GM23338 (cell line): ENCODE data around the gene ABL2. TPM values are rescaled to one million over a fixed set of nuclear protein-coding genes. Genes with fewer than 3 reads are reported as not detected.

Source experiments
- ATAC-seq: fragments of 200-7000 bp; cut with Tn5 transposase; 3 replicates; pipeline ENCODE4 v1.9.1; 2020
- DNase-seq: peaks from one replicate; pipeline ENCODE4 v3.0.0-alpha.2; 2015; ENCODE audit warnings: low spot score
- H2AFZ ChIP-seq: fragments of 200-600 bp; sonication (generic); 2 replicates; pipeline ENCODE4 v1.8.0; 2016; ENCODE audit warnings: antibody characterized with exemption, mild to moderate bottlenecking, moderate library complexity
- H3F3A ChIP-seq: fragments of 200-600 bp; sonication (generic); replicated peaks from 2 replicates; pipeline ENCODE4 v1.8.0; 2017; ENCODE audit warnings: antibody characterized with exemption, mixed run types, low read depth
- H3K27ac ChIP-seq: fragments of 200-600 bp; sonication (generic); 2 replicates; pipeline ENCODE4 v1.6.1; 2016; ENCODE audit warnings: low read depth
- H3K27me3 ChIP-seq: fragments of 200-600 bp; sonication (generic); 2 replicates; pipeline ENCODE4 v1.8.0; 2016; ENCODE audit warnings: mild to moderate bottlenecking, mixed run types, moderate library complexity; ENCODE audit not compliant: insufficient read depth
- H3K36me3 ChIP-seq: fragments of 200-600 bp; sonication (generic); 2 replicates; pipeline ENCODE4 v1.8.0; 2016; ENCODE audit warnings: mild to moderate bottlenecking; ENCODE audit not compliant: insufficient read depth
- H3K4me1 ChIP-seq: fragments of 200-600 bp; sonication (generic); 2 replicates; pipeline ENCODE4 v1.8.0; 2016; ENCODE audit warnings: mild to moderate bottlenecking, moderate library complexity; ENCODE audit not compliant: insufficient read depth
- H3K4me2 ChIP-seq: fragments of 200-600 bp; sonication (generic); 2 replicates; pipeline ENCODE4 v1.7.1; 2017; ENCODE audit warnings: mixed run types
- H3K4me3 ChIP-seq: fragments of 200-600 bp; sonication (generic); 2 replicates; pipeline ENCODE4 v1.6.1; 2016; ENCODE audit warnings: mixed run types
- H3K79me2 ChIP-seq: fragments of 200-600 bp; sonication (generic); replicated peaks from 2 replicates; pipeline ENCODE4 v1.8.0; 2017; ENCODE audit warnings: mild to moderate bottlenecking; ENCODE audit not compliant: insufficient read depth
- H3K9me2 ChIP-seq: fragments of 200-600 bp; sonication (generic); 2 replicates; pipeline ENCODE4 v1.8.0; 2017; ENCODE audit not compliant: insufficient read depth
- H4K20me1 ChIP-seq: fragments of 200-600 bp; sonication (generic); replicated peaks from 2 replicates; pipeline ENCODE4 v1.8.0; 2017; ENCODE audit warnings: mild to moderate bottlenecking; ENCODE audit not compliant: insufficient read depth
- H3K27ac Mint-ChIP-seq: 2 replicates; pipeline ENCODE4 v1.8.0; 2020; ENCODE audit warnings: inconsistent platforms, mild to moderate bottlenecking, moderate library complexity, mixed read lengths
- H3K27me3 Mint-ChIP-seq: 3 replicates; pipeline ENCODE4 v1.8.0; 2022; ENCODE audit warnings: low read depth, mild to moderate bottlenecking, moderate library complexity, mixed read lengths, inconsistent platforms; ENCODE audit not compliant: insufficient read depth, poor library complexity
- H3K36me3 Mint-ChIP-seq: 3 replicates; pipeline ENCODE4 v1.8.0; 2021; ENCODE audit warnings: low read depth, mild to moderate bottlenecking, inconsistent platforms, moderate library complexity, mixed read lengths
- H3K4me1 Mint-ChIP-seq: 3 replicates; pipeline ENCODE4 v1.8.0; 2020; ENCODE audit warnings: mild to moderate bottlenecking, inconsistent platforms, mixed read lengths
- H3K4me3 Mint-ChIP-seq: 3 replicates; pipeline ENCODE4 v1.8.0; 2021; ENCODE audit warnings: moderate library complexity, mild to moderate bottlenecking, inconsistent platforms, mixed read lengths
- H3K9me3 Mint-ChIP-seq: 3 replicates; pipeline ENCODE4 v1.8.0; 2020; ENCODE audit warnings: moderate library complexity, mild to moderate bottlenecking, inconsistent platforms, mixed read lengths
- CTCF ChIP-seq, 2 experiments: fragments of 200-600 bp in 1 of 2; sonication (generic) in 1 of 2; conservative IDR thresholded peaks; 2 replicates each; pipeline versions ENCODE4 v1.5.1 to v1.6.1; 2016 to 2017; ENCODE audit warnings: antibody characterized with exemption in 2 of 2, low read depth in 2 of 2, mild to moderate bottlenecking in 2 of 2, moderate library complexity in 1 of 2
- EZH2 ChIP-seq: fragments of 200-600 bp; sonication (generic); IDR thresholded peaks from one replicate; pipeline ENCODE4 v1.8.0; 2017; ENCODE audit warnings: antibody characterized with exemption, mild to moderate bottlenecking, low read depth; ENCODE audit not compliant: unreplicated experiment
- ZNF114 ChIP-seq: fragments of 250-450 bp; sonication (Bioruptor Pico); IDR thresholded peaks from 2 replicates; pipeline ENCODE4 v1.5.0; 2020; ENCODE audit warnings: mild to moderate bottlenecking, moderate library complexity
- polyA plus RNA-seq: library from polyadenylated mRNA; unstranded; fragments of >200 nt; fragmentation: Nextera tagmentation; extraction: Ambion mirVana; gene quantifications from 2 replicates; pipeline ENCODE4 v1.2.1, GENCODE V29; 2016
- total RNA-seq: library from RNA; depleted of rRNA; stranded (reverse); fragments of >200 nt; shearing (Covaris generic); gene quantifications from 2 replicates; pipeline ENCODE4 v1.2.3, GENCODE V29; 2014
- TF ChIP-seq, protein P1 (sequence below): IDR thresholded peaks from one replicate; pipeline ENCODE4 v1.6.1; 2018; ENCODE audit warnings: antibody characterized with exemption; ENCODE audit not compliant: unreplicated experiment

ABL2 gene
- total and polyA plus RNA-seq, 2 experiments from 2014 or later = 5.8 to 22.7 TPM

GRCh38 chr1:179108644-179109043 is 120.8 kb downstream of the ABL2 start:
- H3K4me3 Mint-ChIP-seq = no peak overlapping the region
- Histone ChIP-seq H3K4me2 (no peak overlapping the region), H3K4me1 (no peaks in the 10 kb centered on the region), H2AFZ (no peak overlapping the region), H3F3A (no peaks in the 10 kb centered on the region), H3K4me3 (no peak overlapping the region), H3K9me2 (no peaks in the 10 kb centered on the region), H3K79me2 (no peaks in the 10 kb centered on the region), H3K27ac (no peak overlapping the region), H3K27me3 (no peaks in the 10 kb centered on the region), H4K20me1 (no peaks in the 10 kb centered on the region), H3K36me3 (peaks cover 15% of the 10 kb centered on the region)
- H3K27me3 Mint-ChIP-seq = peaks cover 3% of the 10 kb centered on the region
- H3K4me1 Mint-ChIP-seq = peaks cover 11% of the 10 kb centered on the region; the same call in 2 of the 3 replicates
- no peak overlapping the region for H3K27ac Mint-ChIP-seq
- TF ChIP-seq, protein P1, sequence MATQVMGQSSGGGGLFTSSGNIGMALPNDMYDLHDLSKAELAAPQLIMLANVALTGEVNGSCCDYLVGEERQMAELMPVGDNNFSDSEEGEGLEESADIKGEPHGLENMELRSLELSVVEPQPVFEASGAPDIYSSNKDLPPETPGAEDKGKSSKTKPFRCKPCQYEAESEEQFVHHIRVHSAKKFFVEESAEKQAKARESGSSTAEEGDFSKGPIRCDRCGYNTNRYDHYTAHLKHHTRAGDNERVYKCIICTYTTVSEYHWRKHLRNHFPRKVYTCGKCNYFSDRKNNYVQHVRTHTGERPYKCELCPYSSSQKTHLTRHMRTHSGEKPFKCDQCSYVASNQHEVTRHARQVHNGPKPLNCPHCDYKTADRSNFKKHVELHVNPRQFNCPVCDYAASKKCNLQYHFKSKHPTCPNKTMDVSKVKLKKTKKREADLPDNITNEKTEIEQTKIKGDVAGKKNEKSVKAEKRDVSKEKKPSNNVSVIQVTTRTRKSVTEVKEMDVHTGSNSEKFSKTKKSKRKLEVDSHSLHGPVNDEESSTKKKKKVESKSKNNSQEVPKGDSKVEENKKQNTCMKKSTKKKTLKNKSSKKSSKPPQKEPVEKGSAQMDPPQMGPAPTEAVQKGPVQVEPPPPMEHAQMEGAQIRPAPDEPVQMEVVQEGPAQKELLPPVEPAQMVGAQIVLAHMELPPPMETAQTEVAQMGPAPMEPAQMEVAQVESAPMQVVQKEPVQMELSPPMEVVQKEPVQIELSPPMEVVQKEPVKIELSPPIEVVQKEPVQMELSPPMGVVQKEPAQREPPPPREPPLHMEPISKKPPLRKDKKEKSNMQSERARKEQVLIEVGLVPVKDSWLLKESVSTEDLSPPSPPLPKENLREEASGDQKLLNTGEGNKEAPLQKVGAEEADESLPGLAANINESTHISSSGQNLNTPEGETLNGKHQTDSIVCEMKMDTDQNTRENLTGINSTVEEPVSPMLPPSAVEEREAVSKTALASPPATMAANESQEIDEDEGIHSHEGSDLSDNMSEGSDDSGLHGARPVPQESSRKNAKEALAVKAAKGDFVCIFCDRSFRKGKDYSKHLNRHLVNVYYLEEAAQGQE = no peak
- TF ChIP-seq CTCF (conservative IDR thresholded peaks at IDR 0.05; ENCODE audit: low read depth in 2 of 2) = no peak
- no peak for TF ChIP-seq EZH2
- no peaks in the 10 kb centered on the region for H3K9me3 Mint-ChIP-seq
- no peak for DNase-seq
- no peak for ATAC-seq
- peaks cover 31% of the 10 kb centered on the region for H3K36me3 Mint-ChIP-seq

GRCh38 chr1:179107706-179108629 is 121.5 kb downstream of the ABL2 start:
- DNase-seq (no peak), ATAC-seq (no peak)
- TF ChIP-seq CTCF (conservative IDR thresholded peaks at IDR 0.05; ENCODE audit: low read depth in 2 of 2) (no peak), EZH2 (no peak), ZNF114 (CRISPR knock-in tag) (no peak)
- Histone ChIP-seq H4K20me1 (no peaks in the 10 kb centered on the region), H3K4me1 (no peaks in the 10 kb centered on the region), H3K4me2 (no peak overlapping the region), H3K27ac (no peak overlapping the region), H3K4me3 (no peak overlapping the region), H3K9me2 (no peaks in the 10 kb centered on the region), H2AFZ (no peak overlapping the region), H3K79me2 (no peaks in the 10 kb centered on the region), H3F3A (no peaks in the 10 kb centered on the region), H3K36me3 (peaks cover 15% of the 10 kb centered on the region), H3K27me3 (no peaks in the 10 kb centered on the region)
- H3K9me3 Mint-ChIP-seq = no peaks in the 10 kb centered on the region
- H3K27me3 Mint-ChIP-seq = peaks cover 3% of the 10 kb centered on the region
- peaks cover 11% of the 10 kb centered on the region; the same call in 2 of the 3 replicates for H3K4me1 Mint-ChIP-seq
- H3K4me3 Mint-ChIP-seq = no peak overlapping the region
- H3K36me3 Mint-ChIP-seq = peaks cover 31% of the 10 kb centered on the region
- H3K27ac Mint-ChIP-seq = no peak overlapping the region
